ENCODE measurements around the gene CD300C. TPM values are rescaled to one million over a fixed set of nuclear protein-coding genes. Genes with fewer than 3 reads are reported as not detected.
"Not testable (repeated sequence)": the region's sequence is repeated elsewhere in the genome, so short reads cannot be mapped to it uniquely, and the experiment has no call there.

Gene CD300C
- not detected for polyA plus RNA-seq (2013, experiment 1 of 2; ENCODE audit: insufficient read length)
- polyA plus RNA-seq (2013, experiment 2 of 2; ENCODE audit: insufficient read length): not detected

DNA sequence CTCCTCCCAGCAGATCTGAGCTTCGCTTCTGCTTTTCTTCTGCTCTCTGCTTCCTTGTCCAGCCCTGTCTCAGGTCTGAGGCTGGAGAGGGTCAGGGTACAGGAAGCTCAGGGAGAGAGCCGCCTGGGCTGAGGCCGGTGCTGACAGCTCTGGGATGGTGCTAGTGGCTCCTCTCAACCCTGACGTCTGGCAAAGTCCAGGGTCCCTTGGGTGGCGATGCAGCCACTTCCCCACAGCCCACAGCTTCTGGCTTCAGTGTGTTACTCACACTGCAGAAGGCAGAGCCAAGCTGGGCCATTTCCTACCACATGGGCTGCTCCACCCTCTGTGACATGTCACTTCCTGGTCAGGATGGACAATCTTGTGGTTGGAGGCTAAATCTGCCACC, at the start of gene CD300C:
TSS of gene CD300C (minus strand) at position 273 of the 388 bp plus-strand sequence. CDS start 333 bp downstream, outside the sequence.
- no peak for DNase-seq

DNA sequence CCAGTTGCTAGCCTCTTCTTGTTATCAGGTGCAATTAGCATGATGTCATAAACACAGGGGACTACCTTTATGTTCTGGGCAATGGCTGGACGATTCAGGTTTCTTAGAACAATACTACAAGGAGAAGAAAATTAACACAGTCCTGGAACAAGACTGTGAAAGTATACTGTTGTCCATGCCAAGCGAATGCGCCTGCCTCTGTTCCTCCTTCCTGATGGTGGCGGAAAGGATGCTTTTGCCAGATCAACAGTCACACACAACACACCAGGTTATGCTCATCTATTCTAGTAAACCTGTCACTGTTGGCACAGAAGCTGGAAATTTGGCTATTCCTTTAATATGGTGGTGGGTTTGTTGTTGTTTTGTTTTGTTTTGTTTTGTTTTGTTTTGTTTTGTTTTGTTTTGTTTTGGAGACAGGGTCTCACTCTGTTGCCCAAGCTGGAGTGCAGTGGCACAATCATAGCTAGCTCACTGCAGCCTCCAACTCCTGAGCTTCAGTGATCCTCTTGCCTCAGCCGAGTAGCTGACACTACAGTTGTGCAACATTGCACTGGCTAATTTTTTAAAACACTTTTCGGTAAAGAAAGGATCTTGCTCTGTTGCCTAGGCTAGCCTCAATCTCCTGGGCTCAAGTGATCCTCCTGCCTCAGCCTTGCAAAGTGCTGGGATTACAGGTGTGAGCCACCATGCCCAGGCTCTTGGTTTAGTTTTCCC, 49.3 kb upstream of the CD300C start:
- no peak for DNase-seq

DNA sequence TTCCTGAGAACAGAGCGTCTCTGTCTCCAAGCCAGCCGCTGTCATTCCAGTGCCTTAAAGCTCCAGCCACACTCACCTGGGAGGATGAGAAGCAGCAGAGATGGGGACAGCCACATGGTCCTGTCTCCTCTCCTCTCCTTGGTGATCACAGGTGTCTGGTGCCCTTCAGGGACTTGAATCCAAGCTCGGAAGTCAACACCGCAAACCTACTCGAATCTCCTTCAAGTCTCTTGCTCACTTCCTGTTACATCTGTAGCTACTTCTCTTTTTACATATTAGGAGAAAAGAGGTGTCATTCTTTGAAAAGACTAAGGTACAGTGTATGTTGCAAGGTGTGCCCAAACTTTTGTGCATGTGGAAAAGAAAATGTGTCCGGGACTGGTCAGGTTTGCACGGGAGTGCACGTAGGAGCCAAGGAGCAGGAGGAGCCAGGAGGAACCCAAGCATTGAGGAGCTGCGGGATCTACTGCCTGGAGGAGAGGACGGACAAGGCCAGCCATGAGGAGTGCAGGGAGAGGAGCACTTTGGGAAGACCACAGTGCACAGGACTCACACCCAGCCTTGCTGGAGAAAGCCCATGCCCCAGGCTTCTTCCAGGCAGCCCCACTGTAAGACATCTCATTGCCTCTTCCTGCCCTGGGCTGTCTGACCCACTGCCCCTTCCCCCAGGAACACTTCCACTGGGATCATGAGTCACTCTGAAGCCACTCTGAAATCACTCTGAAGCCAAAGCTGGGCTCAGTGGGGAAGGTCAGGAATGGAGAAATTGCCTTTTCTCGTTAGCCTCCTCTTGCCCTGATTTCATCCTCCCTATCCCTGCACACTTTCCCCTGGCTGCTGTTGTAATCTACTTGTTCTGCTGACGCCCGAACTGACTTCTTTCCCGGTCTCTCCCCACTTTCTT, 46.4 kb upstream of the CD300C start, which contains the start of gene CD300LD:
TSS of gene CD300LD (minus strand) at position 197 of the 904 bp plus-strand sequence. CDS start at position 116, 81 bp downstream.
- DNase-seq: no peak

DNA sequence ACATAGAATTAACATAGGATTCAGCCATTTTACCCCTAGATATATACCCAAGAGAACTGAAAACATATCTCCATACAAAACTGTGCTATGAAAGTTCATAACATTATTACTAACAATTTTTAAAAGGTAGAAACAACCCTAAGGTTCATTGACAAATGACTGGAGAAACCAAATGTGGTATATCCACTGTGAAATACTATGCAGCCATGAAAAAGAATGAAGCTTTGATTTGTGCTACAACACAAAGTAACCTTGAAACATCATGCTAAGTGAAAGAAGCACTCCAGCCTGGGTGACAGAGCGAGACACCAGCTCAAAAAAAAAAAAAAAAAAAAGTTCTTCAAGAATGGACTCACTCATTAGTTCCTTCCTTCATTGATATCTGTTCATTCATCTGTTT, 45.6 kb upstream of the CD300C start:
- DNase-seq: no peak

DNA sequence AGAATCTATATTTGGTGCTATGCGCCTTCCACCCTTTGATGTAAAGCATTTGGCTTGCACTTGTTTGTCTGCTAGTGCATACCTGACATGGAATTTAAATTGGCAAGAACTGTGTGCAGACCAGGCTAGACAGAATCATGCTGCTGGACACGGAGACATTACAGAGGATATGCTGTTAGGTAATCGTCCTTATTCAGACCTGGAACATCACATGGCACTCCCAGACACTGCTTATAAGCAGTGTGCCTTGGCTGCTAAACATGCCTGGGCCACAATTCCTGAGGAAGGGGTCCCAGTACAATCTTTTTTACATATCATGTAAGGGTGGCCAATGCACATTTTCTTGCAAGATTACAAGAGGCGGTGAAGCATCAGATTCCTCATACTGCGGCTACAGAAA, 39.8 kb upstream of the CD300C start:
- no peak for DNase-seq

DNA sequence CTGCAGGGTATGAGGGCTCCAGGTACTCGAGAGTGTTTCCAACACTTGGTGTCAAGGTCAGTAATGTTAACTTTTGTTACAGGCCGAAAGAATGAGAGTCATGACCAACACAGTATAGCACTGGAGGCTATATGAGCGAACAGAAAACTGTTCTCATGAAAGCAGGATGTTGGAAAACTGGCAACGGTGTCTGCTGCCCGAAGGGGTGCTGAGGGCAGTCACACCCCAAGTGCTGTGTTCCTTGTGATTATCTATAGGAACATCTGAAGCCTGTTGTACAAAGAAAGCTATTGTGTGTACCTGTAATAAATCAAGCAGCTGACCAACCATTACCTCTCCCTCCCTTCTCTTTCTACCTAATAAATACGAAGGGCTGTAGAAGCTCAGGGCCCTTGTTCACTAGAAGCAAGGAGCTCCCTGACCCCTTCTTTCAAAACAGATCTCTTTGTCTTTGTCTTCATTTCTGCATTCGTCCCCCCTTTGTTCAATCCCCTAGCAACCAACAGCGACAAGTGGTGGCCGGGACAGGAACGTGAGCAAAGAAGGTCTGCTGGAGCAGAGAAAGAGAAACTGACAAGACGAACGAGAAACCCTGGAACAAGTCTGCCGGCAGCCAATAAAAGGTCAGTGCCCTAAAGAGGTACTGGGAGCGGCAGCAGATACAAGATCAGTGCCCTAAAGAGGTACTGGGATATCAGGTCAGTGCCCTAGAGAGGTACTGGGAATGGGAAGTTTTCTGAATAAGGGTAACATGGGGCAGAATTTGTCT, 38.6 kb upstream of the CD300C start:
- no peak for DNase-seq

DNA sequence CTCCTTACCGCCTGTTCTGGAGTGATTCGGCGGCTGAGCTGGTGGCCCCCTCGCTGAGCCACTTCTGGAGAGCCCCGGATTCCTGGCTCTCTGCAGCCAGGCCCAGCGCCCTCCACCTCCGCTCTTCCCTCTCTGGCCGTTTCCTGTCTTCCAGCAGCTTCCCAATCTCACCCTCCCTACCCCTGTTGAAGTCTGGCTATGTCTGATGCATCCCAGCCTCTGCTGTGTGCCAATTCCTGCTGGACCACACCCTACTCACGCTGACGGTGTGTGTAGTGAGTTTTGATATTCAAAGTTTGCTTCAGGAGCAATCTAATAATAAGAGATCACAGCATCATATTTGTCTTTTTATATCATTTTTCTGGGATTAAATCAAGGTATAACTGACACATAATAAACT, 36.7 kb upstream of the CD300C start:
- DNase-seq: no peak

DNA sequence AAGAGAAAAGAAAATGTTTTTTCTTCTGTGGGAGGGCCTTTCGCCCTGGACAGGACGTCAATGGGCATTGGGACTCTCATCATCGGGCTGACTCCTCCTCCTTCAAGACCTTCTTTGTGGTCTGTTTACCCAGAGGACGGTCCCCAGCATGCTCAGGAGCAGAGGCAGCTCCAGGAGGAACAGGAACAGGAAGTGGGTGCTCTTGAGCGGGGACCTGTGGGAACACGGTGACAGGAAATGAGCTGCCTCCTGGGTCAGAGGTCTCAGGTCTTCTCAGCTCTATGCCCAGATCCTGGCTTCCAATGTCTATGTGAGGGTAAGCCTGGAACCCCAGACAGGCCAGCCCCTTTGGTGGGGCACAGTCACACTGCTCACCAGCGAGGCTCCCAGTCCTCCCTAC, 34.0 kb upstream of the CD300C start:
- no peak for DNase-seq

DNA sequence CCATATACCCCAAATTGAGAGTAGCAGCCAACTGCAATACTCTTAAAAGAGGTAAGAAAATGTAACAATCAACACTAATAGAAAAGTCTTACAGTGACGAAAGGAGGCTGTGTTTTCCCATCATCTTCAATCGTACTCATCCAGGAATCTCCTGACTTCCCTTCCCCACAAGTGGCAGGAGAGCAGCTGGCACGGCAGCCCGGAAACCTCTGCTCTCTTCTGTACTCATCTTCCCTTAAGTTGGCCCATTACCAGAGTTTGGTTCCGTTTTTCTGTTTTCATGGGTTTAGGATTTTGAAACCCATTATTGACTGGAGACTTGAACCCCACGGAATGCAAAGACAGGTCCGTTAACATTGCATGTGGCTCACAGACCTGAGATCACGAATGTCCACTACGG, 33.1 kb upstream of the CD300C start:
- no peak for DNase-seq

DNA sequence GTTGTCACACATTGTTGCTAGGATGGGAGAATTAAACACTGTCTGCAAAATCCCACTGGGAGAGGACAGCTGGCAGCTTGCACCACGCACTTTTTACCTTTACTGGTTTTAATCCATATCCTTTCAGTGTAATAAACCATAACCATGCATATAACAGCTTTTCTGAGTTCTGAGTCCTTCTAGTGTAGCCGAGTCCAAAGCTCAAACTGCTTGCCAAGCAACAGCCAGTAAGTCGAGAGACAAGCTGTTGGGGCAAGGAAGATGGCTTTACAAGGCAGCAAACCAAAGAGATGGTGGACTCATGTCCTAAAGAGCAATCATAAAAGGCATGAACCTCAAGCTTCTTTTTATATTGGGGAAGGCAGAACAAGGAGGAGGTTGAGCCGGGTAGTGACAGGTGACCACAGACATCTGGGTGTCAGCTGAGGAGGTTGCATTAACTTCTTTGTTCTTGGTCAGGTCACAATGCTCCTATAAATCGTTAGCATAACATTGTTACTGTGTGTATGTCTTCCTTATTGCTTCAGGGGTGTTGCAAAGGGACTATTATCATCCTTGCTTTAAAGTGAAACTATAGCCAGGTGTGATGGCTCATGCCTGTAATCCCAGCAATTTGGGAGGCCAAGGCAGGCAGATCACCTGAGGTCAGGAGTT, 28.7 kb upstream of the CD300C start:
- DNase-seq: no peak

DNA sequence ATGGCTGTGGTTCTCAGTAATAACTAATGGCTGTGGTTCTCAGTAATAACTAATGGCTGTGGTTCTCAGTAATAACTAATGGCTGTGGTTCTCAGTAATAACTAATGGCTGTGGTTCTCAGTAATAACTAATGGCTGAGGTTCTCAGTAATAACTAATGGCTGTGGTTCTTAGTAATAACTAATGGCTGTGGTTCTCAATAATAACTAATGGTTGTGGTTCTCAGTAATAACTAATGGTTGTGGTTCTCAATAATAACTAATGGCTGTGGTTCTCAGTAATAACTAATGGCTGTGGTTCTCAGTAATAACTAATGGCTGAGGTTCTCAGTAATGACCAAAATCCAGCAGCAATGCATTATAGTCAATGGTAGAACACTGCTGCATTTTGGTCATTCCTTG, 27.7 kb upstream of the CD300C start:
- DNase-seq: not testable (repeated sequence)

DNA sequence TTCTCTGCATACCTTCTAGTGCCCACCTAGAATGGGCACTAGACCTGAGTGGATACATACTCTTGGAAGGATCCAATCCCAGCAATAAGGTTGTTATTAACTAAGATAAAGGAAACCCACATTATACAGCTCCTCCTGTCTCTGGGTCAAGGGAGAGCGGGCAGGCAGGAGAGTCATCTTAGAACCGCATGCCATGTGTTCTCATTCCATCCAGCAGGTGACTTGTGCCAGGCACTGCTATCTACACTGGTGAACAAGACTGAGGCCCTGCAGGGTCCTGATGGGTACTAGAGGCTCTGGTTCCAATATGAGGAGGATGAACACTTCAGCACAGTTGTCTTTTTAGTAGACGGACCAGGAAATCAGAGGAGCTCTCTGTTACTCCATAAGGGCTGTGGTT, 27.3 kb upstream of the CD300C start:
- DNase-seq: no peak

DNA sequence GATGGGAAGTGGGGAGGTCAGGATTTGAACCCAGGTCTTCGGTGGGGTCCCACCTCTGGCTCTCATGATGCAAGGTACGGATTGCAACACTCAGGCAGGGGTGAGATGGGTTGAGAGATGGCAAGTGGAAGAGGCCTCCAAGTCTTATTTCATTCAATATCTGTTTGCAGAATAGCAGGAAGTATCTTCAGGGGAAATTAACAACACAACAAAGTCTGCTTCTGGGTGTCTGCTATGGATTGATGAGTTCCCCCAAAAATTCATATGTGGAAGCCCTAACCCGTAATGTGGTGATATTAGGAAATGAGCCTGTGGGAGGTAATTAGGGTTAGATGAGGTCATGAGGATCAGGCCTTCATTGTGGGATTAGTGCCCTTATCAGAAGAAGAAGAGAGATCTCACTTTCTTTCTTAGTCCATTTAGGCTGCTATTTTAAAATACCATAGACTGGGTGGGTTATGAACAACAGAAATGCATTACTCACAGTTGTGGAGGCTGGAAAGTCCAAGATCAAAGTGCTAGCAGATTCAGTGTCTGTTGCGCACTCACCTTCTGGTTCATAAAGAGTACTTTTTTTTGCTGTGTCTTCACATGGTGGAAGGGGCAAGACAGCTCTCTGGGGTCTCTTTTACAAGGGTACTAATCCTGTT, 25.8 kb upstream of the CD300C start:
- DNase-seq: no peak

DNA sequence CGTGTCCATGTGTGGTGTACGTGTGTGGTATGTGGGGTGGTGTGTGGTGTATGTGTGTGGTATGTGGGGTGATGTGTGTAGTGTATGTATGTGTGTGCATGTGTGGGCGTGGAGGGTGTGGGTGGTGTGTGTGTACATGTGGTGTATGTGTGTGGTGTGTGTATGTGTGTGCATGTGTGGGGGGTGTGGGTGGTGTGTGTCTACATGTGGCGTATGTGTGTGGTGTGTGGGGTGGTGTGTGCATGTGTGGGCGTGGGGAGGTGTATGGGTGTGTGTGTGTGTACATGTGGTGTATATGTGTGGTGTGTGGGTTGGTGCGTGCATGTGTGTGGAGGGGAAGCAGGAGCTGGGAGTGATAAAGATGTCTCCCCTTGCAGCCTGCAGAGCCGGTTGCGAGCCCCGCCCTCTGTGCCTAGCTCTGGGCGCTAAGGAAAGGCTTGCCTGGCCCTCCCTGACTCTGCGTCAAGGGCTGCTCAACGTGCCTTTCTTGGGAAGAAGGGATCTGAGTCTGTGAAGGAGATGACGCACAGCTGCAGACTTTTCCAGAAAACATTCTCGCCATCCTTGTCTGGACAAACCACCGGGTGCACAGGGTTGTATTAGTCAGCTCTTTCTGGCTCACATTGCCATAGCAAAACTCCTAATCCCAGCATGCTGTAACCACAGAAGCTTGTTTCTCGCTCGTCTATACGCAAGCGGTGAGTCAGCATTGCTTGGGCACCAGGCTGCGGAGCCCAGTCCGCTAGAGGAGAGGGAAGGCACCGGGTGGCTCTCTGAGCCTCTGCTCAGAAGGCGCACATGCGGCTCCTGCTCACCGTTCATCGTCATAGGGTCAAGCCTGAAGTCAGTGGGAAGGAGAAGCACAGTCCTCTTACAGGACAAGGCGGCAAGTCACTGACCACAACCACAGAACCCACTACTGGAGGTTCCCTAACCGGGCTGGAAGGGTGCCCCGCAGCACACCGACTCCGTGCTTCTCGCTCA, 23.4 kb upstream of the CD300C start:
- DNase-seq: peak; percentile 95

DNA sequence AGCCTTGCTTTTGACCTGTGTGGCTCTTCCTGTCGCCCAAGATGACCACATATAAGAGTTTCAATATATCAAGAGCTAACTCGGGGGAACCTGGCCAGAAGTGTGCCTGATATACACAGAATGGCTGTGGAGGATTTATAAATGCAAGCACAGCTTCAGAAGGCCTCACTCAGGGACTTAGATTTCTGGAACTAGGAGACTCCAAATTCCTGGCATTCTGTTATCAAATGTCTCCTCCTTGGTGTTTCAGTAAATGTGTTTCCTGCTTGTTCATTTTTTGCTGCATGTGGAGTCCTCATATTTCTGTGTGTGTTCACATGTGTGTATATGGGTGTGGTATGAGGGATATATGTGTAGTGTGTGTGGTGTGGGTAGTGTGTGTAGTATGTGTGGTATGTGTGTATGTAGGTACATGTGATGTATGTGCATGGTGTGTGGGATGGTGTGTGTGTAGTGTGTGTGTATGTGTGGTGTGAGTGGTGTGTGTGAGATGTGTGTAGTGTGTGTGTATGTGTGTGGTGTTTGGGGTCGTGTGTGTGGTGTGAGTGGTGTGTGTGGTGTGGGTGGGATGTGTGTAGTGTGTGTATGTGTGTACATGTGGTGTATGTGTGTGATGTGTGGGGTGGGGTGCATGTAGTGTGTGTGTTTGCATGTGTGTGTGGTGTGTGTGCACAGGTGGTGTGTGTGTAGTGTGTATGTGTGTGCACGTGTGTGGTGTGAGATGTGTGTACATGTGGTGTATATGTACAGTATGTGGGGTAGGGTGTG, 22.4 kb upstream of the CD300C start:
- DNase-seq: peak; percentile 41

DNA sequence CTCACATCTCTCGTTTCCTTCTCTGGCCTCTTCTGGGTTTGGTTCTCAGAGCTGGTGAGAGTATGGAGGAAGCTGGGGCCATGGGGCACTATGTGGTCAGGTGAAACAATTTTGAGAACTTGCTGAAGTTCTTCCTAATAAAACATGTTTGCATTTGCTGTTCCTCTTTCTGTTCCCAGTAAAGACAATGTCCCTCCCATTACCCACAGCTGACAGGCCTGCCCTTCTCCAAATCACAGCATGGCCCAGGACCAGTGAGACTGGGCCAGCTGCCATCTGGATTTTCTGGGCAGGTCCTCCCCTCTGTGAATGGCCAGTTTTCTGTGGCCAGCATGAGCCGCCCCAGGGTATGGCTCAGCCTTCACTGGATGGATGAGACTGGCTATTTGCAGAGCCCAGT, 21.5 kb upstream of the CD300C start, which contains the start of gene CD300H:
TSS of gene CD300H (minus strand) at position 113 of the 400 bp plus-strand sequence.
- no peak for DNase-seq

DNA sequence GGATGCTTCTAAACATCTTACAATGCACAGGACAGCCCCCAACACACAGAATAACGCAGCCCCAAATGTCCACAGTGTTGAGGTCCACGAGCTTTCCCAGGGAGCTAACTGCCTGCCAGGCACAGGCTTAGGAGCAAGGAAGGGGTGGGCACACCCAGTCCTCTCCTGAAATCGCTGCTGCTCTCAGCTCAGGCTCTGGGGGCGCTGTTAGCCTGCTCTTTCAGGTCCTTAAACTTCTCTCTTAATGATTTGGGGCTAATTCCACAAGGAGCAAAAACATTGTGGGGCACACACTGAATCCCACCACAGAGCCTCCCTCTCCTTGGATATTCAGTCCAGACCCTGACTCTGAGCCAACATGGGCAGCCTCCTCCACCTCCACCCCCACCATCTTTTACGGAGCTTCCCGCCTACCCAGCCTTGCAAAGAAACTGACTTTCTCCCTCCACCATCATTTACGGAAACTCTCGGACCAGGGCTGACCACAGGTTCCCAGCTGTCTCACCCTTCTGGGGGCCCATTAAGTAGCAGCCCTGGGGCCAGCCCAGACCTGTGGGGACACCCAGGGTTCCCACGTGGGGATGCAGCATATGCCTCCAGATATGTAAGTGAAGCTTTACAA, 20.3 kb upstream of the CD300C start:
- no peak for DNase-seq

DNA sequence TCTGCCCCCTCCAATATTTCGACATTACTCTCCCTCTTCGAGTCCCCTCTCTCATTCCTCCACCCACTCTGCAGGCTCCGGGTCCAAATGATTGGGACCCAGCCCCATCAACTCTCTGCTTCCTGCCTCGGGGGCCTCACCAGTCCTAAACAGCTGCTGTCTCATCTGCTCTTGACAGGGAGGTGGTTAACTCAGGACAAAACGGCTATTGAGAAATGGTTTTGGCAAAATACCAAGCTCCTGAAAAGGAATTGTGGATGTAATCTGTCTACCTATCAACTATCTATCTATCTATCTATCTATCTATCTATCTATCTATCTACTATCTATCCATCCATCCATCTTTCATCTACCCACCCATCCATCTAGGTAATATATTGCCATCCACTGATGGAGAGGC, 19.2 kb upstream of the CD300C start:
- DNase-seq: no peak

DNA sequence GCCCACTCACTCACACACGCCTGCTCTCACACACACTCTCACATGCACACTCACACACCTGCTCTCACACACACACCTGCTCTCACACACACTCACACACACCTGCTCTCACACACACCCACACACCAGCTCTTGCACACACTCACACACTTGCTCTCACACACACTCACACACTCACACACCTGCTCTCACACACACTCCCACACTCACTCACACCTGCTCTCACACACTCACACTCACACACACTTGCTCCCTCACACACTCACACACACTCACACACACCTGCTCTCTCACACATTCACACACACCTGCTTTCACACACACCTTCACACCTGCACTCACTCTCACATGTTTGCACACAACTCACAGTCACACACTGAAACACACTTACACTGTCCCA, 17.4 kb upstream of the CD300C start:
- DNase-seq: no peak
